Endothelial cell of umbilical vein (primary cell): ENCODE results near the gene ALOX15. TPM values are rescaled to one million over a fixed set of nuclear protein-coding genes. Genes with fewer than 3 reads are reported as not detected.
"Not testable (repeated sequence)": the region's sequence is repeated elsewhere in the genome, so short reads cannot be mapped to it uniquely, and the experiment has no call there.

Experiments used
- BruUV-seq: library from RNA; stranded (reverse); fragments of 400-500 nt; replicated peaks from 2 replicates; lab custom pipeline; 2021; lab: Mats Ljungman, UMichigan
- CTCF ChIA-PET: fragments of 300-600, 350-600 bp; sonication (Branson Sonifier 250); formaldehyde crosslinking; loops from one replicate; lab custom pipeline; 2021; ENCODE audit warnings: antibody characterized with exemption, inconsistent platforms; lab: Charles Lee
- POLR2A ChIA-PET: fragments of 300-600, 350-600 bp; sonication (Branson Sonifier 250); formaldehyde crosslinking; loops from one replicate; lab custom pipeline; 2021; ENCODE audit warnings: antibody characterized with exemption, inconsistent platforms; lab: Charles Lee
- DNase-seq: peaks from one replicate; pipeline ENCODE4 v3.0.0-alpha.2; 2011; ENCODE audit warnings: low read depth, low spot score
- FAIRE-seq: peaks from 2 replicates; lab custom pipeline; 2011; peaks lifted over from hg19 to GRCh38; lab: Jason Lieb, UNC
- H2AFZ ChIP-seq: 2 replicates; pipeline ENCODE4 v1.6.0; 2012; ENCODE audit warnings: low read depth, low read length, control low read depth, inconsistent platforms
- H3K27ac ChIP-seq: 2 replicates; pipeline ENCODE4 v1.5.1; 2011; ENCODE audit warnings: low read depth, mild to moderate bottlenecking, control low read depth, low read length, moderate library complexity; ENCODE audit not compliant: insufficient read depth
- H3K27me3 ChIP-seq, 2 experiments: 2 replicates each; pipeline versions ENCODE4 v1.6.0 to v1.6.1; 2011; ENCODE audit warnings: low read length in 2 of 2, mixed read lengths in 1 of 2; ENCODE audit not compliant: control insufficient read depth in 2 of 2, insufficient read depth in 2 of 2
- H3K36me3 ChIP-seq, 2 experiments: 2 replicates in 1 of 2; 3 replicates in 1 of 2; pipeline ENCODE4 v1.5.1; 2011; ENCODE audit warnings: low read length in 2 of 2, mild to moderate bottlenecking in 1 of 2, moderate library complexity in 1 of 2; ENCODE audit not compliant: control insufficient read depth in 2 of 2, insufficient read depth in 2 of 2; ENCODE audit errors: extremely low read depth in 1 of 2
- H3K4me1 ChIP-seq: 3 replicates; pipeline ENCODE4 v1.5.1; 2011; ENCODE audit warnings: mild to moderate bottlenecking, low read length; ENCODE audit not compliant: control insufficient read depth, insufficient read depth; ENCODE audit errors: extremely low read depth
- H3K4me2 ChIP-seq: 2 replicates; pipeline ENCODE4 v1.6.1; 2011; ENCODE audit warnings: low read length, control low read depth, mixed read lengths; ENCODE audit not compliant: insufficient read depth
- H3K4me3 ChIP-seq, 3 experiments: fragments of 200-600 bp in 1 of 3; sonication (generic), shearing (Covaris generic) in 1 of 3; replicated peaks in 1 of 3; 2 replicates each; pipeline ENCODE4 v1.5.1; 2011 to 2016; ENCODE audit warnings: control low read depth in 3 of 3, low read length in 3 of 3, mild to moderate bottlenecking in 2 of 3, inconsistent platforms in 1 of 3, low read depth in 1 of 3, moderate library complexity in 1 of 3; ENCODE audit not compliant: insufficient read depth in 1 of 3
- H3K79me2 ChIP-seq: 2 replicates; pipeline ENCODE4 v1.6.0; 2012; ENCODE audit warnings: low read length, inconsistent platforms; ENCODE audit not compliant: control insufficient read depth, insufficient read depth
- H3K9ac ChIP-seq: replicated peaks from 2 replicates; pipeline ENCODE3; 2011; ENCODE audit warnings: low read length, control low read depth; ENCODE audit not compliant: insufficient read depth; ENCODE audit errors: extremely low read depth
- H3K9me1 ChIP-seq: replicated peaks from 3 replicates; pipeline ENCODE4 v1.6.0; 2011; ENCODE audit warnings: mild to moderate bottlenecking, low read length; ENCODE audit not compliant: control insufficient read depth, insufficient read depth; ENCODE audit errors: extremely low read depth
- H3K9me3 ChIP-seq: replicated peaks from 2 replicates; pipeline ENCODE4 v1.5.1; 2012; ENCODE audit warnings: low read length, inconsistent platforms; ENCODE audit not compliant: control insufficient read depth, insufficient read depth
- H4K20me1 ChIP-seq: replicated peaks from 2 replicates; pipeline ENCODE3; 2011; ENCODE audit warnings: mild to moderate bottlenecking, low read length; ENCODE audit not compliant: control insufficient read depth, insufficient read depth; ENCODE audit errors: extremely low read depth
- CTCF ChIP-seq, 2 donors: IDR thresholded peaks; 1 replicate in 1 of 2; 2 replicates in 1 of 2; pipeline ENCODE4 v1.5.1; 2011; ENCODE audit warnings: low read length in 2 of 2, mild to moderate bottlenecking in 2 of 2, moderate library complexity in 2 of 2, control low read depth in 1 of 2, inconsistent platforms in 1 of 2, low read depth in 1 of 2; ENCODE audit not compliant: insufficient read depth in 1 of 2; ENCODE audit errors: extremely low read depth in 1 of 2
- EZH2 ChIP-seq: IDR thresholded peaks from 2 replicates; pipeline ENCODE4 v1.6.1; 2012; ENCODE audit warnings: borderline replicate concordance, low read depth, mild to moderate bottlenecking, moderate library complexity, low read length, inconsistent platforms; ENCODE audit not compliant: severe bottlenecking
- FOS ChIP-seq: IDR thresholded peaks from 2 replicates; pipeline ENCODE4 v1.6.1; 2011; ENCODE audit warnings: mild to moderate bottlenecking, low read length, moderate library complexity, borderline replicate concordance; ENCODE audit not compliant: insufficient read depth
- GATA2 ChIP-seq: IDR thresholded peaks from 2 replicates; pipeline ENCODE4 v1.7.0; 2011; ENCODE audit warnings: low read depth, mild to moderate bottlenecking, moderate library complexity, mixed read lengths, low read length; ENCODE audit not compliant: insufficient read length, insufficient read depth
- JUN ChIP-seq: IDR thresholded peaks from 2 replicates; pipeline ENCODE4 v1.6.1; 2011; ENCODE audit warnings: borderline replicate concordance, low read depth; ENCODE audit not compliant: insufficient read length, insufficient read depth
- MAX ChIP-seq: IDR thresholded peaks from 2 replicates; pipeline ENCODE4 v1.6.1; 2011; ENCODE audit not compliant: insufficient read depth, insufficient read length
- MYC ChIP-seq: IDR thresholded peaks from one replicate; pipeline ENCODE4 v1.6.1; 2011; ENCODE audit warnings: mild to moderate bottlenecking, low read depth, low read length
- POLR2A ChIP-seq: IDR thresholded peaks from 2 replicates; pipeline ENCODE4 v1.6.1; 2012; ENCODE audit warnings: low read depth, mild to moderate bottlenecking, control low read depth, low read length
- POLR2AphosphoS5 ChIP-seq: IDR thresholded peaks from 2 replicates; pipeline ENCODE4 v1.6.1; 2012; ENCODE audit warnings: low read depth, mild to moderate bottlenecking, control low read depth, low read length, moderate library complexity; ENCODE audit not compliant: insufficient read depth
- dilution Hi-C: fragments of 300-500 bp; cut with MboI; formaldehyde crosslinking; loops from one replicate; pipeline ENCODE4 v1.15.0; 2019; ENCODE audit warnings: low sequenced_read_pairs; ENCODE audit not compliant: extremely low pct_ligation_motif_present
- intact Hi-C: fragments of 100-400 bp; cut with micrococcal nuclease; formaldehyde crosslinking; loops from one replicate; pipeline ENCODE4 v1.10.0; 2022
- polyA plus RNA-seq, 4 experiments: library from polyadenylated mRNA; depleted of rRNA in 3 of 4; stranded (reverse) in 3 of 4; unstranded in 1 of 4; fragments of >200 nt; gene quantifications; 2 replicates each; pipeline versions ENCODE4 v1.2.1 to v1.2.3, GENCODE V29; 2011 to 2012; ENCODE audit warnings: missing spikeins in 1 of 4
- total RNA-seq: library from RNA; stranded (reverse); gene quantifications from 2 replicates; pipeline ENCODE4 v1.2.3, GENCODE V29; 2021

The ALOX15 gene
- total and polyA plus RNA-seq, 2 donors (not counting 3 experiments of a cell fraction or from before 2014, with no cell fraction given): not detected

- DNase-seq: no peak
- peaks cover 12 to 16% of the 10 kb centered on the region in 2 experiments for H3K27me3 ChIP-seq
- TF ChIP-seq MAX (no peak), CTCF (IDR thresholded peaks at IDR 0.05; ENCODE audit: extremely low read depth in 1 of 2, insufficient read depth in 1 of 2, low read depth in 1 of 2, low read length in 2 of 2) (no peak), FOS (no peak), POLR2A (no peak), GATA2 (no peak), POLR2AphosphoS5 (no peak), JUN (no peak), MYC (no peak), EZH2 (no peak)
- no peaks in the 10 kb centered on the region for H3K36me3 ChIP-seq
- no peaks in the 10 kb centered on the region for H3K79me2 ChIP-seq
- intact Hi-C loops (no loop called here), dilution Hi-C loops (no loop called here)
- no peaks in the 10 kb centered on the region for H3K4me1 ChIP-seq
- H3K4me3 ChIP-seq: no peak overlapping the region
- no peaks in the 10 kb centered on the region for H4K20me1 ChIP-seq
- H3K9me1 ChIP-seq: no peaks in the 10 kb centered on the region
- H3K9me3 ChIP-seq: no peaks in the 10 kb centered on the region
- no TSS peak for BruUV-seq
- POLR2A ChIA-PET: no interaction called here
- H3K4me2 ChIP-seq: no peak overlapping the region
- H2AFZ ChIP-seq: no peak overlapping the region
- no peak overlapping the region for H3K9ac ChIP-seq
- H3K27ac ChIP-seq: no peak overlapping the region
- CTCF ChIA-PET: interaction anchor here (0.8 to 7.0 kb wide), 11 partner anchors 8 to 204 kb away, joined by 3 to 213 read pairs (median 4); partner anchors contain the start of gene SPNS2
- FAIRE-seq: no peak
These were observed 16.3 kb downstream of the ALOX15 start for GRCh38 chr17:4625181-4625617.

GRCh38 chr17:4624451-4624911, 17.0 kb downstream of the ALOX15 start:
- H3K79me2 ChIP-seq, H3K9ac ChIP-seq, H3K36me3 ChIP-seq, H3K4me1 ChIP-seq, H2AFZ ChIP-seq, H4K20me1 ChIP-seq, DNase-seq, BruUV-seq, H3K9me1 ChIP-seq, H3K4me2 ChIP-seq, intact Hi-C loops, POLR2A ChIA-PET, FAIRE-seq, H3K9me3 ChIP-seq, H3K4me3 ChIP-seq, H3K27ac ChIP-seq, dilution Hi-C loops: not testable (repeated sequence)
- H3K27me3 ChIP-seq: peaks cover 12 to 16% of the 10 kb centered on the region in 2 experiments
- CTCF ChIA-PET: interaction anchor here (0.8 to 7.0 kb wide), 8 partner anchors 8 to 204 kb away, joined by 3 to 213 read pairs (median 4); partner anchors contain the start of gene SPNS2
